ENCODE data around the gene IL20RA.

DNA sequence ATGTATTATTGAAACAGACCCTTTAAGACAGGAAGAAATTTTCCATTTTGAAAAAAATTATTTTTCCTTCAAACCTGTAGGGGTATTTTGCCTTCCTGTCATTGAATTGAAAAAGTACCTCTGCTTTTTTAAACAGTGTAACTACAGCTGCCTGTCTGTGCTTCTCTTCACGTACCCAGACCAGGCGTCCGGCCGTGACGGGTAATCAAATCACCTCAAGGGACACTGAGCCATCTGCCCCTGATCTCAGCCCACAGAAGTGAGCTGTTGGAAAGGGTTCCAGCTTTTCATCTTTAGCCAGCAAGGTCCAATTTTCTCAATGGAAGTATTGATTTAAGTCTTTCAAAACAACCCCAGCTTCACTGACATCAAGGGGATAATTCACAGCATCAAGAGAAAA is 64.7 kb downstream of the IL20RA start:
- no peak for TF ChIP-seq CTCF (IDR thresholded peaks at IDR 0.05)
- no peak for TF ChIP-seq POLR2A (IDR thresholded peaks at IDR 0.05)
- TF ChIP-seq POLR2AphosphoS5 (IDR thresholded peaks at IDR 0.05), result no peak
